GM12801 (cell line): ENCODE measurements around the gene TAMALIN.

ENCODE experiments used
- CTCF ChIP-seq: IDR thresholded peaks from one replicate; pipeline ENCODE4 v1.5.1; 2011; ENCODE audit warnings: control low read depth; ENCODE audit not compliant: insufficient read length; ENCODE audit errors: extremely low read depth

The TAMALIN gene

GRCh38 chr12:52059582-52060497, 53.1 kb downstream of the TAMALIN start:
- no peak for TF ChIP-seq CTCF

- TF ChIP-seq CTCF, result no peak
Measured at GRCh38 chr12:52060498-52061177, 53.9 kb downstream of the TAMALIN start.

GRCh38 chr12:52061470-52062166, 54.9 kb downstream of the TAMALIN start:
- TF ChIP-seq CTCF, result no peak

GRCh38 chr12:52062167-52063081, 55.7 kb downstream of the TAMALIN start:
- TF ChIP-seq CTCF, result no peak

- no peak for TF ChIP-seq CTCF
Measured at GRCh38 chr12:52063082-52063924, 56.6 kb downstream of the TAMALIN start.

- TF ChIP-seq CTCF, result no peak
Measured at GRCh38 chr12:52063981-52064649, 57.4 kb downstream of the TAMALIN start.
